ENCODE results near the gene MISP. TPM values are rescaled to one million over a fixed set of nuclear protein-coding genes. Genes with fewer than 3 reads are reported as not detected.

MISP gene
- total and polyA plus RNA-seq, 2 of the 4 experiments (the other 2 are of a cell fraction): not detected

- intact Hi-C loops (cut with micrococcal nuclease): no loop called here
- no peak for DNase-seq
These were observed 60.1 kb downstream of the MISP start for GRCh38 chr19:810883-811489.

More at GRCh38 chr19:810883-811489, 60.1 kb downstream of the MISP start:
- no peaks in the 10 kb centered on the region for H3K9me3 ChIP-seq (ENCODE audit: control insufficient read depth, insufficient read depth, low read length)
- H2AK5ac ChIP-seq (ENCODE audit: low read depth, low read length): no peak overlapping the region
- H3K18ac ChIP-seq (ENCODE audit: low read depth, low read length): no peak overlapping the region
- no peak overlapping the region for H2BK5ac ChIP-seq (ENCODE audit: low read depth, low read length, poor library complexity, severe bottlenecking)
- H3K14ac ChIP-seq (replicated peaks; ENCODE audit: low read depth, low read length): no peak overlapping the region
- POLR2A ChIA-PET (ENCODE audit: unreplicated experiment): no interaction called here
- H3K79me1 ChIP-seq (ENCODE audit: low read depth in 1 of 2, low read length in 2 of 2): peaks cover 11 to 39% of the 10 kb centered on the region in 2 experiments
- no peak overlapping the region for H2BK15ac ChIP-seq (ENCODE audit: low read depth, low read length)
- in situ Hi-C loops (cut with MboI; ENCODE audit: low sequenced_read_pairs) (no loop called here), dilution Hi-C loops (cut with HindIII; ENCODE audit: low sequenced_read_pairs, unreplicated experiment) (no loop called here)
- peaks cover 67% of the 10 kb centered on the region for H4K20me1 ChIP-seq (ENCODE audit: insufficient read depth, low read length)
- no peak overlapping the region for H3K27ac ChIP-seq (ENCODE audit: insufficient read depth, low read length)
- no peak overlapping the region for H3K4ac ChIP-seq (ENCODE audit: low read depth, low read length)
- CTCF ChIA-PET: no interaction called here
- BruUV-seq (replicated peaks): no TSS peak
- ATAC-seq (ENCODE audit: low read depth): no peak
- no peaks in the 10 kb centered on the region for H3K27me3 ChIP-seq (ENCODE audit: control insufficient read depth, insufficient read depth, low read length)
- H3K4me3 ChIP-seq (ENCODE audit: insufficient read depth, low read depth, low read length): no peak overlapping the region
- H3K23ac ChIP-seq (ENCODE audit: low read depth, low read length): no peak overlapping the region
- H3K9ac ChIP-seq (ENCODE audit: low read depth, low read length): no peak overlapping the region
- no peaks in the 10 kb centered on the region for H3K4me1 ChIP-seq (ENCODE audit: control insufficient read depth, insufficient read depth, low read length)
- 88% methylated on average over 8 of the region's 25 CpGs; no CpG with 5 or more reads in 1 of the 2 experiments for WGBS, 2 experiments (ENCODE audit: extremely low coverage in 2 of 2, insufficient read length in 1 of 2)
- no peak overlapping the region for H2AFZ ChIP-seq (replicated peaks; ENCODE audit: low read length, poor library complexity)
- no peak overlapping the region for H2BK20ac ChIP-seq (ENCODE audit: low read depth, low read length)
- no peak overlapping the region for H3K56ac ChIP-seq (ENCODE audit: extremely low read depth, insufficient read depth, low read length)
- no peaks in the 10 kb centered on the region for H3K9me1 ChIP-seq (ENCODE audit: insufficient read depth, low read length)
- H4K5ac ChIP-seq (ENCODE audit: low read depth, low read length): no peak overlapping the region
- no peak overlapping the region for H2BK120ac ChIP-seq (ENCODE audit: low read depth, low read length)
- H3K36me3 ChIP-seq (ENCODE audit: control insufficient read depth, insufficient read depth, low read length): peaks cover 85% of the 10 kb centered on the region
- no peak overlapping the region for H4K8ac ChIP-seq (ENCODE audit: low read depth in 2 of 2, low read length in 2 of 2)
- TF ChIP-seq CHD1 (IDR thresholded peaks at IDR 0.05; ENCODE audit: low read depth, low read length) (no peak), NFE2L2 (IDR thresholded peaks at IDR 0.05; ENCODE audit: low read depth, low read length) (no peak), POLR2A (IDR thresholded peaks at IDR 0.05; ENCODE audit: low read depth, low read length) (no peak), RAD21 (IDR thresholded peaks at IDR 0.05; ENCODE audit: low read length) (no peak), USF2 (IDR thresholded peaks at IDR 0.05; ENCODE audit: low read depth, low read length) (no peak), BHLHE40 (IDR thresholded peaks at IDR 0.05; ENCODE audit: low read depth, low read length) (no peak), RCOR1 (IDR thresholded peaks at IDR 0.05; ENCODE audit: insufficient replicate concordance, low read length) (no peak)
- H2AK9ac ChIP-seq (replicated peaks; ENCODE audit: low read depth, low read length, poor library complexity): no peak overlapping the region
- H3K4me2 ChIP-seq (ENCODE audit: low read depth, low read length): no peak overlapping the region
- H4K91ac ChIP-seq (ENCODE audit: insufficient read depth, low read depth, low read length): no peak overlapping the region
